Measurements from ENCODE around the gene SMYD3.

SMYD3 gene

GRCh38 chr1:246043556-246043955 lies 463.5 kb downstream of the SMYD3 start:
- no peaks in the 10 kb centered on the region for H3K36me3 ChIP-seq (ENCODE audit: low read length)
- no peak overlapping the region for H3K4me2 ChIP-seq (ENCODE audit: low read depth, low read length, poor library complexity, severe bottlenecking)
- H3K9me2 ChIP-seq (replicated peaks; ENCODE audit: insufficient read depth, low read length): no peaks in the 10 kb centered on the region
- no peak overlapping the region for H3K4me3 ChIP-seq (ENCODE audit: insufficient read depth, low read length, poor library complexity, severe bottlenecking)
- H3K9me3 ChIP-seq (ENCODE audit: insufficient read depth, low read length): no peaks in the 10 kb centered on the region
- no peaks in the 10 kb centered on the region for H3F3A ChIP-seq (ENCODE audit: insufficient read depth)
- H4K20me1 ChIP-seq (ENCODE audit: low read depth, low read length): no peaks in the 10 kb centered on the region
- H3K9ac ChIP-seq (ENCODE audit: low read length): no peak overlapping the region
- no peak overlapping the region for H3K27ac ChIP-seq (ENCODE audit: low read depth, low read length)
- no peaks in the 10 kb centered on the region for H3K27me3 ChIP-seq (ENCODE audit: low read length)
- no peak overlapping the region for H2AFZ ChIP-seq (ENCODE audit: low read depth, low read length, severe bottlenecking)
- TF ChIP-seq EZH2phosphoT487 (conservative IDR thresholded peaks at IDR 0.05; ENCODE audit: low read length): no peak
- TF ChIP-seq, protein P1, sequence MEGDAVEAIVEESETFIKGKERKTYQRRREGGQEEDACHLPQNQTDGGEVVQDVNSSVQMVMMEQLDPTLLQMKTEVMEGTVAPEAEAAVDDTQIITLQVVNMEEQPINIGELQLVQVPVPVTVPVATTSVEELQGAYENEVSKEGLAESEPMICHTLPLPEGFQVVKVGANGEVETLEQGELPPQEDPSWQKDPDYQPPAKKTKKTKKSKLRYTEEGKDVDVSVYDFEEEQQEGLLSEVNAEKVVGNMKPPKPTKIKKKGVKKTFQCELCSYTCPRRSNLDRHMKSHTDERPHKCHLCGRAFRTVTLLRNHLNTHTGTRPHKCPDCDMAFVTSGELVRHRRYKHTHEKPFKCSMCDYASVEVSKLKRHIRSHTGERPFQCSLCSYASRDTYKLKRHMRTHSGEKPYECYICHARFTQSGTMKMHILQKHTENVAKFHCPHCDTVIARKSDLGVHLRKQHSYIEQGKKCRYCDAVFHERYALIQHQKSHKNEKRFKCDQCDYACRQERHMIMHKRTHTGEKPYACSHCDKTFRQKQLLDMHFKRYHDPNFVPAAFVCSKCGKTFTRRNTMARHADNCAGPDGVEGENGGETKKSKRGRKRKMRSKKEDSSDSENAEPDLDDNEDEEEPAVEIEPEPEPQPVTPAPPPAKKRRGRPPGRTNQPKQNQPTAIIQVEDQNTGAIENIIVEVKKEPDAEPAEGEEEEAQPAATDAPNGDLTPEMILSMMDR (IDR thresholded peaks at IDR 0.05; ENCODE audit: insufficient read depth, low read length, poor library complexity, severe bottlenecking): no peak
- no peaks in the 10 kb centered on the region for H3K79me2 ChIP-seq (ENCODE audit: insufficient read depth, low read length)

- Histone ChIP-seq H3K27me3 (ENCODE audit: low read length) (no peaks in the 10 kb centered on the region), H3K9me3 (ENCODE audit: insufficient read depth, low read length) (no peaks in the 10 kb centered on the region), H3F3A (ENCODE audit: insufficient read depth) (no peaks in the 10 kb centered on the region), H3K36me3 (ENCODE audit: low read length) (no peaks in the 10 kb centered on the region), H3K9ac (ENCODE audit: low read length) (no peak overlapping the region), H3K4me3 (ENCODE audit: insufficient read depth, low read length, poor library complexity, severe bottlenecking) (no peak overlapping the region), H3K27ac (ENCODE audit: low read depth, low read length) (no peak overlapping the region), H3K79me2 (ENCODE audit: insufficient read depth, low read length) (no peaks in the 10 kb centered on the region), H4K20me1 (ENCODE audit: low read depth, low read length) (no peaks in the 10 kb centered on the region), H2AFZ (ENCODE audit: low read depth, low read length, severe bottlenecking) (no peak overlapping the region), H3K4me2 (ENCODE audit: low read depth, low read length, poor library complexity, severe bottlenecking) (no peak overlapping the region), H3K9me2 (replicated peaks; ENCODE audit: insufficient read depth, low read length) (no peaks in the 10 kb centered on the region)
- TF ChIP-seq EZH2phosphoT487 (conservative IDR thresholded peaks at IDR 0.05; ENCODE audit: low read length): no peak
- TF ChIP-seq, protein P1 (IDR thresholded peaks at IDR 0.05; ENCODE audit: insufficient read depth, low read length, poor library complexity, severe bottlenecking): no peak
Measured at GRCh38 chr1:246041360-246041759, 465.7 kb downstream of the SMYD3 start.

- Histone ChIP-seq H3K36me3 (ENCODE audit: low read length) (no peaks in the 10 kb centered on the region), H3K9ac (ENCODE audit: low read length) (no peak overlapping the region), H3K4me3 (ENCODE audit: insufficient read depth, low read length, poor library complexity, severe bottlenecking) (no peak overlapping the region), H3K9me2 (replicated peaks; ENCODE audit: insufficient read depth, low read length) (no peaks in the 10 kb centered on the region), H4K20me1 (ENCODE audit: low read depth, low read length) (no peaks in the 10 kb centered on the region), H3K4me2 (ENCODE audit: low read depth, low read length, poor library complexity, severe bottlenecking) (no peak overlapping the region), H2AFZ (ENCODE audit: low read depth, low read length, severe bottlenecking) (no peak overlapping the region), H3F3A (ENCODE audit: insufficient read depth) (no peaks in the 10 kb centered on the region), H3K27ac (ENCODE audit: low read depth, low read length) (no peak overlapping the region), H3K9me3 (ENCODE audit: insufficient read depth, low read length) (no peaks in the 10 kb centered on the region), H3K79me2 (ENCODE audit: insufficient read depth, low read length) (no peaks in the 10 kb centered on the region), H3K27me3 (ENCODE audit: low read length) (no peaks in the 10 kb centered on the region)
- no peak for TF ChIP-seq EZH2phosphoT487 (conservative IDR thresholded peaks at IDR 0.05; ENCODE audit: low read length)
- TF ChIP-seq, protein P1 (IDR thresholded peaks at IDR 0.05; ENCODE audit: insufficient read depth, low read length, poor library complexity, severe bottlenecking): no peak
Measured at GRCh38 chr1:246040200-246040890, 466.7 kb downstream of the SMYD3 start.
